Choroid plexus epithelial cell (primary cell): ENCODE measurements around the gene FAM222B.
"Not testable (repeated sequence)": the region's sequence is repeated elsewhere in the genome, so short reads cannot be mapped to it uniquely, and the experiment has no call there.

Experiments used
- DNase-seq: peaks from one replicate; pipeline ENCODE4 v3.0.0-alpha.2; 2010; ENCODE audit warnings: low read depth
- H3K4me3 ChIP-seq: 2 replicates; pipeline ENCODE4 v1.5.1; 2011; ENCODE audit warnings: low read depth, mild to moderate bottlenecking, control low read depth, low read length, moderate library complexity
- TF ChIP-seq, protein P1 (sequence below): conservative IDR thresholded peaks from 2 replicates; pipeline ENCODE4 v1.5.1; 2011; ENCODE audit warnings: low read depth, mild to moderate bottlenecking, control low read depth, inconsistent platforms, low read length, moderate library complexity

FAM222B gene

DNA sequence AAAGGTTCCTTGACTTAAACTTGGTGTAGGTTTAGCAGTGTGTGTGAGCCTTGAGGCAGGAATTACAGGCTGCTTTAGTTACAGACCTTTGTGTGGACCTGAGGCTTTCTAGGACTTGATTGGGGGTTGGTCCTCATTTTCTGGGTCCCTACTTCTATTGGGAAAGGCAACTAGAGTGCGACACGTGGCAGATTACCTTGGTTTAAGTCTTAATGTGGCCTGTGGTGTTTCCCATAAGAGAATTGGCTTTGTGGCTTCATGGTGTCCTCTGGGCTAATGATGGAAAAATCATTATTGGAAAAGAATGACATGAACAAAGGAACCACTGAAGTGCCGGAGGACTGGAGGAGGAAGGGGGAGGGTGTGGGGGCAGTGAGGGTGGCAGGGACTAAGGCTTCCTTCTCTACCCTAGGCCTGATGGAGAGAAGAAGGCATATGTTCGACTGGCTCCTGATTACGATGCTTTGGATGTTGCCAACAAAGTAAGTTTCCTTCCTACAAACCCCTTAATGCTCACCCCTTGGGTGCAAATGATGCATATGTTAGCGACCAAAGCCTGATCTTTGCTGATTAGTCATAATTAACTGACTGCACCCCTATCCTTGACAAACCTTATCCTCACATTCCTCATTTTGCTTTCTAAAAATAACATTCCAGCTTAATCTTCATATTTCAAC is 119.3 kb downstream of the FAM222B start:
- no peak overlapping the region for H3K4me3 ChIP-seq
- TF ChIP-seq, protein P1, sequence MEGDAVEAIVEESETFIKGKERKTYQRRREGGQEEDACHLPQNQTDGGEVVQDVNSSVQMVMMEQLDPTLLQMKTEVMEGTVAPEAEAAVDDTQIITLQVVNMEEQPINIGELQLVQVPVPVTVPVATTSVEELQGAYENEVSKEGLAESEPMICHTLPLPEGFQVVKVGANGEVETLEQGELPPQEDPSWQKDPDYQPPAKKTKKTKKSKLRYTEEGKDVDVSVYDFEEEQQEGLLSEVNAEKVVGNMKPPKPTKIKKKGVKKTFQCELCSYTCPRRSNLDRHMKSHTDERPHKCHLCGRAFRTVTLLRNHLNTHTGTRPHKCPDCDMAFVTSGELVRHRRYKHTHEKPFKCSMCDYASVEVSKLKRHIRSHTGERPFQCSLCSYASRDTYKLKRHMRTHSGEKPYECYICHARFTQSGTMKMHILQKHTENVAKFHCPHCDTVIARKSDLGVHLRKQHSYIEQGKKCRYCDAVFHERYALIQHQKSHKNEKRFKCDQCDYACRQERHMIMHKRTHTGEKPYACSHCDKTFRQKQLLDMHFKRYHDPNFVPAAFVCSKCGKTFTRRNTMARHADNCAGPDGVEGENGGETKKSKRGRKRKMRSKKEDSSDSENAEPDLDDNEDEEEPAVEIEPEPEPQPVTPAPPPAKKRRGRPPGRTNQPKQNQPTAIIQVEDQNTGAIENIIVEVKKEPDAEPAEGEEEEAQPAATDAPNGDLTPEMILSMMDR = no peak
- no peak for DNase-seq

DNA sequence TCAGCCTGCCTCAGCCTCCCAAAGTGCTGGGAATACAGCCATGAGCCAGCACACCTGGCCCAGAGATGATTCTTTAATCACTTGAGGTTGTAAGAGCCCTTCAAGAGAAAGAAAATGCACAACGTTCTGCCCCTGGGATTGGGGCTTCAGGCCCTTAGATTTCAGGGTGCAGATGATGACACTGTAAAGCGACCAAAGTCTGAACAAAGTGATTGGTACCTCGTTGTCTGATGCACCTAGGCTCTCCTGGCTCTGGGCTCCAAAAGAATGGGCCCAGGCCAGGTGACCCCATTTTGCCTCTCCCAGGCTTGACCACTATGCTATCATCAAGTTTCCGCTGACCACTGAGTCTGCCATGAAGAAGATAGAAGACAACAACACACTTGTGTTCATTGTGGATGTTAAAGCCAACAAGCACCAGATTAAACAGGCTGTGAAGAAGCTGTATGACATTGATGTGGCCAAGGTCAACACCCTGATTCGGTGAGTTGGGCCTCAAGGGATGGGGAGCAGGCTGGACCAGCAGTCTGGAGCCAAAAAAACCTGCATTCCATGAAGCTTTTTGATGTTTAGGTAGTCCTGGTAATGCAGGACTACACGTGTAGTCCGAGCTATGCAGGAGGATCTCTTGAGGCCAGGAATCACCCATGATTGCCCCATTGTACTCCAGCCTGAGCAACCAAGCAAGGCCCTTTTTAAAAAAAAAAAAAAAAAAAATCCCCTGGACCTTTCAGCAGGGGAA is 120.0 kb downstream of the FAM222B start:
- no peak overlapping the region for H3K4me3 ChIP-seq
- TF ChIP-seq, protein P1 = no peak
- DNase-seq = no peak

DNA sequence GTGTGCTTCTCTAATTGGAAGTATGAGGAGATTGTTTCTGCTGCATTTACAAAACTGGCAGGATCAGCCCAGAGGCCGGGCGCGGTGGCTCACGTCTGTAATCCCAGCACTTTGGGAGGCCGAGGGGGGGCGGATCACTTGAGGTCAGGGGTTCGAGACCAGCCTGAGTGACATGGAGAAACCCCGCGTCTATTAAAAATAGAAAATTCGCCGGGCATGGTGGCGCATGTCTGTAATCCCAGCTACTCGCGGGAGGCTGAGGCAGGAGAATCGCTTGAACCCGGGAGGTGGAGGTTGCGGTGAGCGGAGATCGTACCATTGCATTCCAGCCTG is 121.6 kb downstream of the FAM222B start:
- not testable (repeated sequence) for DNase-seq
- peak overlapping the region; percentile 99 for H3K4me3 ChIP-seq

DNA sequence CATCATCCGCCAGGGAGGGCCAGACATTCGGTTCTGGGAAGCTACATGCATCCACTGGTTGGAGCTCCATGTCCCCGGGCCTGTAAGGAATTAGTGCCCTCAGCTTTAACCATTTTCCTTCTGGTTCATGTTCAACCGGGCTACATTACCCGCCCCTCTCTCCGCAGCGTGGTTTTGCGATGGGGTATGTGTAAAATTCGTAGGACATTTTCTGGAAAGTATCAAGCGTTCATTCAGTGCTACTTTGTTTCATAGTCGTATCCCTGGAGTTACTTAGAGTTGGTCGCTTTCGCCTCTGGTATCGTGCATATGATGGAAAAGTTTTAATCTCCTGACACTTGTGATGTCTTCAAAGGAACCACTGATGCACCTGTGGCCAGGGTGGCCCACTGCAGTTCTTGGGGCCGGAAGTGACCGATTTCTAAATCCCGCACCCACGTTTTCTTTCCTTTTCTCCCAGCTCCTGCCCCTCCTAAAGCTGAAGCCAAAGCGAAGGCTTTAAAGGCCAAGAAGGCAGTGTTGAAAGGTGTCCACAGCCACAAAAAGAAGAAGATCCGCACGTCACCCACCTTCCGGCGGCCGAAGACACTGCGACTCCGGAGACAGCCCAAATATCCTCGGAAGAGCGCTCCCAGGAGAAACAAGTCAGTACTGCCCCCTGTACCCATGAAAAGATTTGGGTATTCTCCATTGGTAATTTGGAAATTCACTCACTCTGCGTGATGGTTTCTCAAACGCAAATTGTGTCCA is 122.2 kb downstream of the FAM222B start:
- TF ChIP-seq, protein P1 = peak; percentile 12
- peak overlapping the region; percentile 99 for H3K4me3 ChIP-seq
- no peak for DNase-seq

DNA sequence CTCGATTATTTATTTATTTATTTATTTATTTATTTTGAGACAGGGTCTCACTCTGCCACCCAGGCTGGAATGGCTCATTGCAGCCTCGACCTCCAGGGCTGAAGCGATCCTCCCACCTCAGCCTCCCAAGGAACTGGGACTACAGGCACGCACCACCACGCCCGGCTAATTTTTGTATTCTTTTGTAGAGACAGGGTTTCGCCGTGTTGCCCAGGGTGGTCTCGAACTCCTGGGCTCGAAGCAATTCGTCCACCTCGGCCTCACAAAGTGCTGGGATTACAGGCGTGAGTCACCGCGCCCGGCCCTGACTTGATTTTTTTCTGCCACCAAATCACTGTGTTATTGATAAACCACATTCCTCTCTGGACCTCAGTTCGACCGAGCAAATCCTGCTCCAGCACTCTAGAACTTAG is 123.6 kb downstream of the FAM222B start:
- H3K4me3 ChIP-seq = peak overlapping the region; percentile 99
- TF ChIP-seq, protein P1 = no peak
- no peak for DNase-seq

DNA sequence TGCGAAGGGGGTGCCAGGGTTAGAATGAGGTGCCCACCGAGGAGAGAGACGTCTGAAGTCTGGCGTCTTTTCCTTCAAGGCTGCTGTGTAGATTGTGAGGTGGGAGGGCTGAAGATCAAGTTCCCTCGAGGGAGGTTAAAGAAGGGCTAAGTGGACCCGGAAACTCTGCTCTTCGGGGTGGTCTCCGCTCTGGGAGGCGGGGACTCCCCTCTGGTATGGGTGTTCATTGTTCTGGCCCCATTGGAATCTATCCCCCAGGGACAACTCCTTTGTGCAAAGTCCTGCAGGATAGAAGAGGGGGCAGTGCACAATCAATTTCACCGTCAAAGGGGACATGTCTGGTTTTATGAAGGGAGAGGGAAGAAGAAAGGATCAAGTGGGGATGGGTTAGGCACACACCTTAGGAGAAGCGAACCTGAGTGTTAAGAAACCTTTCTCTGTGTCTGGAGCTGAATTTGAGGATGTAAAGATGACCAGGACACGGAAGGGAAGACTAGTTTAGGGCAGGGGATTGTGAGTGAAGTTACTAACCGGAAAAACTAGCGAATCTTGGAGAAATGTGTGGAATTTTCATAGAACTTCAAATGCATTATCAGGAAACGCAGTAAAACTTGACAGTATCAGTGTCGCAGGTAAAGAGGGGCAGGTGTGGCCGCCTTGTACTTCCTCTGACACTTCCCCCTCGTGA is 124.1 kb downstream of the FAM222B start:
- peak overlapping the region; percentile 80 for H3K4me3 ChIP-seq
- TF ChIP-seq, protein P1 = no peak

More for the DNA sequence above, 124.1 kb downstream of the FAM222B start:
- peak; percentile 18 for DNase-seq
